ENCODE data around the gene NCOR2.
A peak's percentile ranks its signal among the peaks of the same experiment; 100 is the strongest.
"Not testable (repeated sequence)": the region's sequence is repeated elsewhere in the genome, so short reads cannot be mapped to it uniquely, and the experiment has no call there.

Gene NCOR2

DNA sequence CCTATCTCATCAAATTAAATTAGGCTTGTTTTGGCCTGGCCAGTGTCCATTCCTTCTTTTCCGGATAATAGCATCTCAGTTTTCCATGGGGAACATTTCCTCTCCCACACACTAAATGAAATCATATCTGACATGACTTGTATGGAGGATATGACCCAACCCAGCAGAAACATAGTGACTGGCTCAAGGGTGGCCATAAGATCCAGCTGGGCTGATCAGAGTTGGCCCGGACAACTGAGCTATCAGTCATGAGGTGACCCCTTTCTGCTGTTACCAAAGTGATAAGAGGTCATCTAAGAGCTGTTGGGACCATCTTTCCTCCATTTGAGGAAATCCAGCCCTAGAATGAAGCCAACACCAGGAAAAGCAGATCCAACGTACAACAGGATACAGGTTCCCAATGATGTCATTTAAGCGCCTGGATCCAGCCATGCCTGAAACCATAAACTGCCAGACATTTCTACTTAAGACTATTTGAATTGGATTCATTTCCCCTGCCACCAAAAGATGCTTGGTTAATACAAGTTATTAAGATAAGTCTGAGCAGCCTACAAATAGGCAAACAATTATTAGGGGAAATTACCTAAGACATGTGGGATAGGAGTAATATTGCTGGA is 20.7 kb upstream of the NCOR2 start:
- DNase-seq (ENCODE audit: low read depth), result no peak
- H3K4me3 ChIP-seq (ENCODE audit: low read depth, low read length), result no peak overlapping the region
- no peak for TF ChIP-seq MAX (IDR thresholded peaks at IDR 0.05; ENCODE audit: low read depth, low read length)
- TF ChIP-seq MYC (IDR thresholded peaks at IDR 0.05; ENCODE audit: low read depth, low read length), result no peak
- TF ChIP-seq, protein P1, sequence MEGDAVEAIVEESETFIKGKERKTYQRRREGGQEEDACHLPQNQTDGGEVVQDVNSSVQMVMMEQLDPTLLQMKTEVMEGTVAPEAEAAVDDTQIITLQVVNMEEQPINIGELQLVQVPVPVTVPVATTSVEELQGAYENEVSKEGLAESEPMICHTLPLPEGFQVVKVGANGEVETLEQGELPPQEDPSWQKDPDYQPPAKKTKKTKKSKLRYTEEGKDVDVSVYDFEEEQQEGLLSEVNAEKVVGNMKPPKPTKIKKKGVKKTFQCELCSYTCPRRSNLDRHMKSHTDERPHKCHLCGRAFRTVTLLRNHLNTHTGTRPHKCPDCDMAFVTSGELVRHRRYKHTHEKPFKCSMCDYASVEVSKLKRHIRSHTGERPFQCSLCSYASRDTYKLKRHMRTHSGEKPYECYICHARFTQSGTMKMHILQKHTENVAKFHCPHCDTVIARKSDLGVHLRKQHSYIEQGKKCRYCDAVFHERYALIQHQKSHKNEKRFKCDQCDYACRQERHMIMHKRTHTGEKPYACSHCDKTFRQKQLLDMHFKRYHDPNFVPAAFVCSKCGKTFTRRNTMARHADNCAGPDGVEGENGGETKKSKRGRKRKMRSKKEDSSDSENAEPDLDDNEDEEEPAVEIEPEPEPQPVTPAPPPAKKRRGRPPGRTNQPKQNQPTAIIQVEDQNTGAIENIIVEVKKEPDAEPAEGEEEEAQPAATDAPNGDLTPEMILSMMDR (IDR thresholded peaks at IDR 0.05; ENCODE audit: low read depth, low read length), result no peak
- no peak for TF ChIP-seq POLR2A (IDR thresholded peaks at IDR 0.05; ENCODE audit: extremely low read depth, insufficient read length)

- H3K4me3 ChIP-seq (ENCODE audit: low read depth, low read length), result no peak overlapping the region
- no peak for DNase-seq (ENCODE audit: low read depth)
- TF ChIP-seq MAX (IDR thresholded peaks at IDR 0.05; ENCODE audit: low read depth, low read length) (no peak), MYC (IDR thresholded peaks at IDR 0.05; ENCODE audit: low read depth, low read length) (no peak), POLR2A (IDR thresholded peaks at IDR 0.05; ENCODE audit: extremely low read depth, insufficient read length) (no peak)
- TF ChIP-seq, protein P1 (IDR thresholded peaks at IDR 0.05; ENCODE audit: low read depth, low read length), result no peak
These were observed 19.3 kb upstream of the NCOR2 start for GRCh38 chr12:124586756-124587155.

DNA sequence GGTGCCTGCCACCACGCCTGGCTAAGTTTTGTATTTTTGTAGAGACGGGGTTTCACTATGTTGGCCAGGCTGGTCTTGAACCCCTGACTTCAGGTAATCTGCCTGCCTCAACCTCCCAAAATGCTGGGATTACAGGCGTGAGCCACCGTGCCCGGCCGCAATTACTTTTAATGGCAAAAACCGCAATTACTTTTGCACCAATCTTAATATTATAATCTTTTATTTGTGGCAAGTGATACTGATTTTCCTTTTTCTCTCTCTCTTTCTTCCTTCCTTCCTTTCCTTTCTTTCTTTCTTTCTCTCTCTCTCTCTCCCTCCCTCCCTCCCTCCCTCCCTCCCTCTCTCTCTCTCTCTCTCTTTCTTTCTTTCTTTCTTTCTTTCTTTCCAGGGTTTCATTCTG is 17.1 kb upstream of the NCOR2 start:
- not testable (repeated sequence) for DNase-seq (ENCODE audit: low read depth); H3K4me3 ChIP-seq (ENCODE audit: low read depth, low read length)

GRCh38 chr12:124583854-124584253 is 16.4 kb upstream of the NCOR2 start:
- TF ChIP-seq, protein P1 (IDR thresholded peaks at IDR 0.05; ENCODE audit: low read depth, low read length), result no peak
- TF ChIP-seq MYC (IDR thresholded peaks at IDR 0.05; ENCODE audit: low read depth, low read length) (no peak), MAX (IDR thresholded peaks at IDR 0.05; ENCODE audit: low read depth, low read length) (0 out of 2 replicates have a peak, but pooled peaks have one; percentile 20), POLR2A (IDR thresholded peaks at IDR 0.05; ENCODE audit: extremely low read depth, insufficient read length) (no peak)
- DNase-seq (ENCODE audit: low read depth), result no peak
- H3K4me3 ChIP-seq (ENCODE audit: low read depth, low read length), result no peak overlapping the region

DNA sequence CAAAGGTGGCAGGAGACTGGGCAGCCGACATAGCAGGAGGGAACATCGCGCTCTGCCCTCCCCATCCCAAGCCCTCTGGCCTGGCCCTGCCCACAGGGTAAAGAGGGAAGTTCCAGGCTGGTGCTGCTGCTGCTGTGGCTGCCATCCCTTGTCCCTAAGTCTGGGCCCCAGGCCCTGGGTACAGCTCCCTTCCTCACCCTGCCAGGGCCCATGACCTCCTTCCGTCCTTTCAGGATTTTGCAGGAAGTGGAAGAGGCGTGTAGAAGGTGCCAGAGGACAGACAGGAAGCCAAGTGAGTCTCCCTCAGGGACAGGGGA is 14.7 kb upstream of the NCOR2 start:
- no peak overlapping the region for H3K4me3 ChIP-seq (ENCODE audit: low read depth, low read length)
- no peak for DNase-seq (ENCODE audit: low read depth)
- TF ChIP-seq POLR2A (IDR thresholded peaks at IDR 0.05; ENCODE audit: extremely low read depth, insufficient read length) (no peak), MYC (IDR thresholded peaks at IDR 0.05; ENCODE audit: low read depth, low read length) (no peak), MAX (IDR thresholded peaks at IDR 0.05; ENCODE audit: low read depth, low read length) (no peak)
- TF ChIP-seq, protein P1 (IDR thresholded peaks at IDR 0.05; ENCODE audit: low read depth, low read length), result no peak

- no peak for TF ChIP-seq MYC (IDR thresholded peaks at IDR 0.05; ENCODE audit: low read depth, low read length)
- TF ChIP-seq, protein P1 (IDR thresholded peaks at IDR 0.05; ENCODE audit: low read depth, low read length), result no peak
- DNase-seq (ENCODE audit: low read depth), result no peak
- H3K4me3 ChIP-seq (ENCODE audit: low read depth, low read length), result no peak overlapping the region
These were observed 14.1 kb upstream of the NCOR2 start for GRCh38 chr12:124581307-124582107.

Data from NB4 (cell line).